Keratinocyte (primary cell): Measurements from ENCODE around the gene FAIM2. TPM values are rescaled to one million over a fixed set of nuclear protein-coding genes. Genes with fewer than 3 reads are reported as not detected.

Experiments used
- DNase-seq: peaks from one replicate; pipeline ENCODE4 v3.0.0-alpha.2; 2011; ENCODE audit warnings: low read depth, missing footprints, low spot score
- FAIRE-seq: peaks from 2 replicates; lab custom pipeline; 2011; peaks lifted over from hg19 to GRCh38; lab: Jason Lieb, UNC
- H2AFZ ChIP-seq: 2 replicates; pipeline ENCODE4 v1.6.0; 2012; ENCODE audit warnings: low read length, control low read depth, inconsistent platforms; ENCODE audit not compliant: control insufficient read depth
- H3K27ac ChIP-seq: 2 replicates; pipeline ENCODE4 v1.5.1; 2011; ENCODE audit warnings: low read length; ENCODE audit not compliant: control insufficient read depth, insufficient read depth
- H3K27me3 ChIP-seq: 3 replicates; pipeline ENCODE4 v1.6.0; 2011; ENCODE audit warnings: low read length; ENCODE audit not compliant: control insufficient read depth, insufficient read depth; ENCODE audit errors: extremely low read depth
- H3K36me3 ChIP-seq, 2 experiments: 2 replicates in 1 of 2; 3 replicates in 1 of 2; pipeline ENCODE4 v1.5.1; 2011; ENCODE audit warnings: low read length in 2 of 2, mild to moderate bottlenecking in 1 of 2; ENCODE audit not compliant: control insufficient read depth in 2 of 2, insufficient read depth in 2 of 2; ENCODE audit errors: extremely low read depth in 1 of 2
- H3K4me1 ChIP-seq: 3 replicates; pipeline ENCODE4 v1.5.1; 2011; ENCODE audit warnings: low read length; ENCODE audit not compliant: control insufficient read depth, insufficient read depth; ENCODE audit errors: extremely low read depth
- H3K4me2 ChIP-seq: 3 replicates; pipeline ENCODE4 v1.6.0; 2011; ENCODE audit warnings: low read depth, low read length; ENCODE audit not compliant: control insufficient read depth, insufficient read depth; ENCODE audit errors: extremely low read depth
- H3K4me3 ChIP-seq, 3 experiments: fragments of 200-600 bp in 1 of 3; sonication (generic) in 1 of 3; 2 replicates in 2 of 3; 3 replicates in 1 of 3; pipeline ENCODE4 v1.5.1; 2011 to 2016; ENCODE audit warnings: low read length in 3 of 3, mild to moderate bottlenecking in 3 of 3, control low read depth in 2 of 3, inconsistent platforms in 1 of 3, low read depth in 1 of 3, mixed read lengths in 1 of 3, mixed run types in 1 of 3, moderate library complexity in 1 of 3; ENCODE audit not compliant: control insufficient read depth in 2 of 3, insufficient read depth in 2 of 3; ENCODE audit errors: extremely low read depth in 1 of 3
- H3K79me2 ChIP-seq: 2 replicates; pipeline ENCODE4 v1.6.0; 2012; ENCODE audit warnings: low read length; ENCODE audit not compliant: control insufficient read depth, insufficient read depth
- H3K9ac ChIP-seq: 3 replicates; pipeline ENCODE4 v1.6.0; 2011; ENCODE audit warnings: low read length; ENCODE audit not compliant: control insufficient read depth, insufficient read depth; ENCODE audit errors: extremely low read depth
- H3K9me1 ChIP-seq: 3 replicates; pipeline ENCODE4 v1.6.0; 2011; ENCODE audit warnings: low read length; ENCODE audit not compliant: control insufficient read depth, insufficient read depth; ENCODE audit errors: extremely low read depth
- H3K9me3 ChIP-seq: 2 replicates; pipeline ENCODE4 v1.5.1; 2012; ENCODE audit warnings: low read depth, low read length; ENCODE audit not compliant: control insufficient read depth
- H4K20me1 ChIP-seq: 3 replicates; pipeline ENCODE4 v1.6.0; 2011; ENCODE audit warnings: low read length; ENCODE audit not compliant: control insufficient read depth, insufficient read depth; ENCODE audit errors: extremely low read depth
- EZH2 ChIP-seq: IDR thresholded peaks from one replicate; pipeline ENCODE4 v1.6.1; 2012; ENCODE audit warnings: inconsistent platforms, mild to moderate bottlenecking, low read length, moderate library complexity
- dilution Hi-C: fragments of 300-500 bp; cut with MboI; formaldehyde crosslinking; loops from one replicate; pipeline ENCODE4 v1.7.0; 2020; ENCODE audit warnings: low sequenced_read_pairs; ENCODE audit not compliant: extremely low pct_ligation_motif_present
- polyA plus RNA-seq, 5 experiments: library from polyadenylated mRNA; depleted of rRNA in 3 of 5; stranded (reverse) in 3 of 5; stranded (forward) in 1 of 5; unstranded in 1 of 5; fragments of >200 nt; gene quantifications; 1 replicate in 1 of 5; 2 replicates in 3 of 5; 3 replicates in 1 of 5; pipeline versions ENCODE4 v1.2.1 to v1.2.3, GENCODE V29; 2011 to 2012; ENCODE audit warnings: missing spikeins in 2 of 5, low read depth in 1 of 5, low replicate concordance in 1 of 5
- TF ChIP-seq, protein P1 (sequence below), 3 experiments: IDR thresholded peaks in 1 of 3; conservative IDR thresholded peaks in 1 of 3; optimal IDR thresholded peaks in 1 of 3; 2 replicates in 2 of 3; 3 replicates in 1 of 3; pipeline versions ENCODE3 to v1.5.1; 2011; ENCODE audit warnings: low read length in 3 of 3, mild to moderate bottlenecking in 3 of 3, moderate library complexity in 2 of 3, control low read depth in 1 of 3, inconsistent platforms in 1 of 3; ENCODE audit not compliant: insufficient read depth in 2 of 3; ENCODE audit errors: extremely low read depth in 1 of 3

FAIM2 gene
- polyA plus RNA-seq, 1 donor (not counting 4 experiments of a cell fraction or from before 2014, with no cell fraction given) = not detected

DNA sequence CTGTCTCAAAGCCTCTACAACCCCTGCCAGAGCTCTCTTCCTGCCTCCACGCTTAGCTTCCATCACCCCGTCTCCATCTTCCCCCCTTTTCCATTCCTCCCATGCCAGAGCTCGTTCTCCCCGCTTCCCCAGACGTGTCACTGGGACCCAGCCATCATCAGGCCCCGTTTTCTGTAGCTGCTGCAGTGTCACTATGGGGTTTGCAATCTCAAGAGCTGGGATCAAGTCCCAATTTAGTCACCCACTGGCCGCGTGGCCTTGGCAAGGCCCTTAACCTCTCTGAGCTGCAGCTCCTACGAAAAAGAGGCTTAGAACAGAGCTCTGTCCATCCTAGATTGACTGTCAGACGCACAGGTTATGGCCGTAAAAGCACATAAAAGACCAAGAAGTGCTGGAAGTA lies 901 bp upstream of the FAIM2 start:
- dilution Hi-C loops = no loop called here
- Histone ChIP-seq H3K4me3 (no peak overlapping the region), H3K4me2 (no peak overlapping the region), H4K20me1 (no peaks in the 10 kb centered on the region), H3K27me3 (peaks cover 48% of the 10 kb centered on the region), H3K9me3 (no peaks in the 10 kb centered on the region), H3K4me1 (peaks cover 2% of the 10 kb centered on the region), H3K27ac (no peak overlapping the region), H3K9ac (no peak overlapping the region), H2AFZ (no peak overlapping the region), H3K9me1 (no peaks in the 10 kb centered on the region), H3K36me3 (no peaks in the 10 kb centered on the region), H3K79me2 (no peaks in the 10 kb centered on the region)
- TF ChIP-seq EZH2 = peak; percentile 0
- TF ChIP-seq, protein P1, sequence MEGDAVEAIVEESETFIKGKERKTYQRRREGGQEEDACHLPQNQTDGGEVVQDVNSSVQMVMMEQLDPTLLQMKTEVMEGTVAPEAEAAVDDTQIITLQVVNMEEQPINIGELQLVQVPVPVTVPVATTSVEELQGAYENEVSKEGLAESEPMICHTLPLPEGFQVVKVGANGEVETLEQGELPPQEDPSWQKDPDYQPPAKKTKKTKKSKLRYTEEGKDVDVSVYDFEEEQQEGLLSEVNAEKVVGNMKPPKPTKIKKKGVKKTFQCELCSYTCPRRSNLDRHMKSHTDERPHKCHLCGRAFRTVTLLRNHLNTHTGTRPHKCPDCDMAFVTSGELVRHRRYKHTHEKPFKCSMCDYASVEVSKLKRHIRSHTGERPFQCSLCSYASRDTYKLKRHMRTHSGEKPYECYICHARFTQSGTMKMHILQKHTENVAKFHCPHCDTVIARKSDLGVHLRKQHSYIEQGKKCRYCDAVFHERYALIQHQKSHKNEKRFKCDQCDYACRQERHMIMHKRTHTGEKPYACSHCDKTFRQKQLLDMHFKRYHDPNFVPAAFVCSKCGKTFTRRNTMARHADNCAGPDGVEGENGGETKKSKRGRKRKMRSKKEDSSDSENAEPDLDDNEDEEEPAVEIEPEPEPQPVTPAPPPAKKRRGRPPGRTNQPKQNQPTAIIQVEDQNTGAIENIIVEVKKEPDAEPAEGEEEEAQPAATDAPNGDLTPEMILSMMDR (optimal IDR thresholded peaks at IDR 0.05 in 1 of 3, IDR thresholded peaks at IDR 0.05 in 1 of 3, conservative IDR thresholded peaks at IDR 0.05 in 1 of 3; ENCODE audit: extremely low read depth in 1 of 3, insufficient read depth in 2 of 3, low read length in 3 of 3) = no peak
- no peak for FAIRE-seq
- DNase-seq = no peak

DNA sequence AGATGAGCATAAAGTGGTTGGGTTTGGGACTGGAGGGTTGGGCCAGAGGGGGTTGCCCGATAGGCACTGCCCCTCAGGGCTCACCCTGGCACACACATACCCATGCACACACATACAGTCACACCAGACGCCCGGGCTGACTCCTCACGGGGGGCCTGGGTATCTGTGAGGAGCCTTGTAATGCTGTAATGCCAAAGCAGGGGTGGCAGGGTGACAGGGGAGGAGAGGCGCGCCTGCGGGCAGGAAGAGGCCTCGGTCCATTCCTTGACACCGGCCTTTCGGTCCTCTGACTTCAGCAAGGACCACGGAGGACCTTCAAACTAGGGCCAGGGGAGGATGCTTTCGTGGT lies 375 bp downstream of the FAIM2 start:
- Histone ChIP-seq H3K79me2 (no peaks in the 10 kb centered on the region), H3K4me3 (no peak overlapping the region), H2AFZ (no peak overlapping the region), H3K9ac (no peak overlapping the region), H4K20me1 (no peaks in the 10 kb centered on the region), H3K9me1 (no peaks in the 10 kb centered on the region), H3K27ac (no peak overlapping the region), H3K4me1 (no peaks in the 10 kb centered on the region), H3K27me3 (peaks cover 52% of the 10 kb centered on the region), H3K9me3 (no peaks in the 10 kb centered on the region), H3K4me2 (no peak overlapping the region), H3K36me3 (no peaks in the 10 kb centered on the region)
- TF ChIP-seq, protein P1 (optimal IDR thresholded peaks at IDR 0.05 in 1 of 3, IDR thresholded peaks at IDR 0.05 in 1 of 3, conservative IDR thresholded peaks at IDR 0.05 in 1 of 3; ENCODE audit: extremely low read depth in 1 of 3, insufficient read depth in 2 of 3, low read length in 3 of 3) = no peak
- no peak for TF ChIP-seq EZH2
- dilution Hi-C loops = no loop called here
- FAIRE-seq (no peak), DNase-seq (no peak)
